ENCODE data around the gene SLC22A3.

- TF ChIP-seq POLR2A (IDR thresholded peaks at IDR 0.05; ENCODE audit: low read depth, low read length) (no peak), POLR2AphosphoS5 (IDR thresholded peaks at IDR 0.05; ENCODE audit: low read depth, low read length) (no peak), SPI1 (IDR thresholded peaks at IDR 0.05; ENCODE audit: low read depth, low read length) (no peak), TAF1 (IDR thresholded peaks at IDR 0.05; ENCODE audit: low read depth, low read length) (no peak)
Measured at GRCh38 chr6:160378218-160378617, 30.0 kb downstream of the SLC22A3 start.

Data from GM12891 (cell line).